Astrocyte of the spinal cord (primary cell): ENCODE measurements around the gene MTUS2.

Experiments
- DNase-seq: peaks from one replicate; pipeline ENCODE4 v3.0.0; 2011; ENCODE audit warnings: low read depth, low spot score
- H3K4me3 ChIP-seq: 2 replicates; pipeline ENCODE4 v1.5.1; 2011; ENCODE audit warnings: low read depth, mild to moderate bottlenecking, low read length, moderate library complexity
- CTCF ChIP-seq: IDR thresholded peaks from 2 replicates; pipeline ENCODE4 v1.5.1; 2012; ENCODE audit warnings: low read depth, mild to moderate bottlenecking, low read length, inconsistent platforms
- in situ Hi-C: cut with HindIII; loops from 2 replicates; pipeline ENCODE4 v1.10.0; 2017; ENCODE audit warnings: low sequenced_read_pairs

MTUS2 gene

GRCh38 chr13:29505511-29505910, 685.4 kb downstream of the MTUS2 start:
- H3K4me3 ChIP-seq, result no peak overlapping the region
- no peak for TF ChIP-seq CTCF
- no peak for DNase-seq
- in situ Hi-C loops, result no loop called here

DNA sequence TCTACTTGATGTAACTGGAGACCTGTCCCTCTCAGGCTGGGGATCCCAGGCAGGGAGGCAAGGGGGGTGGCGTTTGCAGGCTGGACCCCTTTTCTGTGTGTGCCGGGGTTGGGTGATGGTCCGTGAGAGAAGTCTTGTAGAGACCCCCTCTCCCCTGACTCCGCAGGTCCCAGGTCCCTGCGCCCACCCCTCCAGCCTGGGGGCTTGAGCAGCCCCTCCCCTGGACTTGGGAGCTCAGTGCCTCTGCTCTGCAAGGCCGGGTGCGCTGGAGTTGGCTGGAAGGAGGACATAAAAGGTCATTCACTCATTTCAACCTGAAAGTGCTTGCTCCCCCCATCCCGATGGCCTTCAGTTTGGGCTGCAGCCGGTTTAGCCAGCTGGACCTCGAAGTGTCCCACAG, 685.8 kb downstream of the MTUS2 start:
- no peak for DNase-seq
- H3K4me3 ChIP-seq, result no peak overlapping the region
- TF ChIP-seq CTCF, result no peak
- in situ Hi-C loops, result no loop called here

DNA sequence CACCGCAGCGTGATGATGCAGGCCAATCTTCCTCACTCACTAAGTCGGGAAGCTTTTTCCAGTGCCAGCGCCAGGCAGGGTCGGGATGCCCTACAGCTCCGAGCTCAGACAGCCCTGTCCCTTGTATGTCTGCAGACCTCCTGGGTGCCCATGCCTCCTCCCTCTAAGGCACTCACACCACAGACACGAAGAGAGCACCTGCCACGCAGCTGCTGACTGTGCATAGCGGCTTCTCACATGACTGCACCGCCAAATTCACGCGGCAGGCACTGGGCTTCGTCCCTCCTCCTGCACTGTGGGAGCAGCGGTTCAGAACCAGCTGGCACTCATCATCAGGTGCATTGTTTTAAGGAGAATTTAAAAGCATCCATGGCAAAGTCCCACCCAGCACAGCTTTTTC, 687.2 kb downstream of the MTUS2 start:
- TF ChIP-seq CTCF, result no peak
- DNase-seq, result no peak
- in situ Hi-C loops, result no loop called here
- no peak overlapping the region for H3K4me3 ChIP-seq

DNA sequence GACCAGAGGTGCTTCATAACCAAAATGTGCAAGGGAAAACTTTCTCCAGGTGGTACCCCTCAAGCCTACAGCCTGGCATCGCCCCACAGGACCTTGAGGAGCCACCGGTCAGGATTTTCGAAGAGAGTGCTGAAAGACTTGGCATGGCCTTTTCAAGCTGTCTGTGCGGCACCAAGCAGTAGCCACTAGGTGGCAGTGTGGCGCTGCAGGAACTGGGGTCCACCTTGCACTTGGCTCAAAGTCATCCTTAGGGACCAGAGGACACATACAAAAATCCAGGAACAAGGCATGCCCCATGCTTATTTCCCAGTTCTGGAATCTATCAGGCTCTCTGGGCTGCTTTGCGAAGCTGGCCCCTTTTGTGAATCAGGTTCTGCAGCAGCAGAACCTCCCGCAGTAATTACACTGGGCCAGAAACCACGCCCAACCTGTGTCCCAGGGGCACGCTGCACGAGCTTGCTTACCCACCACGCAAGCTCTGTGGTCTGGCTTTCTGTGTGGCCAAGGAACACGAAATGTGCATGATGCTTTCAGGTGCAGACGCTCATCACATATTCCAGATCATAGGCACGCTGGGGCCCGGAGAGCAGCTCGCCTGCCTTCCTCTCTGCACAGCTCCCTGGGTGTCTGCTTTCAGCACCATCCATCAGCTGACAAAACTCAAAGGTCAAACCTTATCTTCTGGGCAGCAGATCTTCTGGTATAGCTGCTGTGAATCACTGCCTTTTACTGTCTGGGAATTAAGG, 688.2 kb downstream of the MTUS2 start:
- no peak overlapping the region for H3K4me3 ChIP-seq
- DNase-seq, result peak; percentile 85
- in situ Hi-C loops, result no loop called here
- peak; percentile 97 for TF ChIP-seq CTCF

GRCh38 chr13:29508876-29509252, 688.7 kb downstream of the MTUS2 start:
- no peak overlapping the region for H3K4me3 ChIP-seq
- no peak for DNase-seq
- no peak for TF ChIP-seq CTCF
- in situ Hi-C loops, result no loop called here

DNA sequence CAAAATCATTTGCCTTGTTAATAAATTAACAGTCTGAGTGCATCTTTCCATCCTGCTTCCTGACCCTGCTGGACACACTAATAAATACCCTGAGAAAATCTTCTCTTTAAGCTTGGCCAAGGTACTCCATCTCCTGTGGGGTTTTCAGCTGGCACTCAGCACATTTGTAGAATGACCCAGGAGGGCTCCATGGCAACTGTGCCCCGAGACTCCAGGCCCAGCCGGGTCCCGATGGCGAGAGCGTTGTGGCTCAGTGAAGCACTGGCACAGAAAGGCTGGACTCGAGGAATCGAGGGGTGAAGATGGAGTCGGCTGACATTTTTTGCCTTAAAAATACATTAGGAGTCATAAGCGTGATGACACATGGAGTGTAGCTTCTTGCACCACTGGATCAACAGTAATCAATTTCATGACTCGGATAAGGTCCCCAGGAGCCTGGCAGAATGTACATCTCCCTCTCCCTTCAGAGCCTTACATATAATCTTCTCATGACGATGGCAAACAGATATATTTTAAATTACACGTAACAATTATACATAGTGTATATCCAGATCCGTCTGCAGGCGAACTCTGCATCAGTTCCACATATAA, 690.0 kb downstream of the MTUS2 start:
- no peak for TF ChIP-seq CTCF
- H3K4me3 ChIP-seq, result no peak overlapping the region
- peak; percentile 50 for DNase-seq
- in situ Hi-C loops, result no loop called here
